CD14-positive monocyte (primary cell): ENCODE data around the gene PCDHGA11. TPM values are rescaled to one million over a fixed set of nuclear protein-coding genes. Genes with fewer than 3 reads are reported as not detected.

Experiments
- DNase-seq, 3 donors: peaks; one replicate each; pipeline ENCODE4 v3.0.0-alpha.2; 2011 to 2022
- H2AFZ ChIP-seq: 2 replicates; pipeline ENCODE4 v1.6.0; 2012; ENCODE audit warnings: mild to moderate bottlenecking, low read depth, low read length, inconsistent platforms; ENCODE audit not compliant: insufficient read depth, poor library complexity, severe bottlenecking
- H3K27ac ChIP-seq, 2 donors: 1 replicate in 1 of 2; 2 replicates in 1 of 2; pipeline ENCODE4 v1.5.1; 2012 to 2013; ENCODE audit warnings: low read length in 2 of 2, control low read depth in 1 of 2, inconsistent platforms in 1 of 2, low read depth in 1 of 2, mild to moderate bottlenecking in 1 of 2
- H3K27me3 ChIP-seq, 2 donors: one replicate each; pipeline versions ENCODE4 v1.6.0 to v1.6.1; 2011 to 2013; ENCODE audit warnings: low read length in 2 of 2; ENCODE audit not compliant: control insufficient read depth in 2 of 2, insufficient read depth in 2 of 2
- H3K36me3 ChIP-seq, 2 donors: replicated peaks in 1 of 2; 1 replicate in 1 of 2; 2 replicates in 1 of 2; pipeline versions ENCODE4 v1.5.1 to v1.6.1; 2012 to 2013; ENCODE audit warnings: low read length in 2 of 2, control low read depth in 1 of 2, inconsistent platforms in 1 of 2, mild to moderate bottlenecking in 1 of 2; ENCODE audit not compliant: insufficient read depth in 2 of 2, control insufficient read depth in 1 of 2
- H3K4me1 ChIP-seq, 2 donors: 1 replicate in 1 of 2; 2 replicates in 1 of 2; pipeline versions ENCODE4 v1.5.1 to v1.6.1; 2012 to 2013; ENCODE audit warnings: low read length in 2 of 2, control low read depth in 1 of 2, inconsistent platforms in 1 of 2, mild to moderate bottlenecking in 1 of 2, moderate library complexity in 1 of 2; ENCODE audit not compliant: insufficient read depth in 2 of 2, control insufficient read depth in 1 of 2
- H3K4me2 ChIP-seq: replicated peaks from 2 replicates; pipeline ENCODE3; 2012; ENCODE audit warnings: low read length, moderate library complexity, mild to moderate bottlenecking; ENCODE audit not compliant: poor library complexity, severe bottlenecking; ENCODE audit errors: extremely low read depth
- H3K4me3 ChIP-seq, 3 experiments: fragments of 200-600 bp in 1 of 3; sonication (generic) in 1 of 3; replicated peaks in 1 of 3; 1 replicate in 2 of 3; 2 replicates in 1 of 3; pipeline ENCODE4 v1.5.1; 2011 to 2013; ENCODE audit warnings: low read length in 3 of 3, mild to moderate bottlenecking in 3 of 3, control low read depth in 2 of 3, low read depth in 2 of 3, inconsistent platforms in 1 of 3, moderate library complexity in 1 of 3
- H3K79me2 ChIP-seq: 2 replicates; pipeline ENCODE4 v1.6.0; 2012; ENCODE audit warnings: mild to moderate bottlenecking, control low read depth, inconsistent platforms, low read length, moderate library complexity; ENCODE audit not compliant: insufficient read depth
- H3K9ac ChIP-seq: 2 replicates; pipeline ENCODE4 v1.6.0; 2017; ENCODE audit warnings: low read length, mild to moderate bottlenecking; ENCODE audit not compliant: insufficient read depth, poor library complexity, severe bottlenecking
- H3K9me3 ChIP-seq, 2 donors: replicated peaks in 1 of 2; 1 replicate in 1 of 2; 2 replicates in 1 of 2; pipeline versions ENCODE4 v1.5.1 to v1.6.1; 2012 to 2013; ENCODE audit warnings: low read length in 2 of 2, control low read depth in 1 of 2; ENCODE audit not compliant: control insufficient read depth in 1 of 2, insufficient read depth in 1 of 2
- H4K20me1 ChIP-seq: 2 replicates; pipeline ENCODE4 v1.6.0; 2012; ENCODE audit warnings: mild to moderate bottlenecking, low read length, control low read depth, moderate library complexity; ENCODE audit not compliant: insufficient read depth
- H3K27ac Mint-ChIP-seq, 7 donors: one replicate each; pipeline ENCODE4 v1.8.0; 2020; ENCODE audit warnings: mild to moderate bottlenecking in 7 of 7, mixed read lengths in 7 of 7, moderate library complexity in 6 of 7, inconsistent platforms in 2 of 7
- H3K27me3 Mint-ChIP-seq, 3 donors: one replicate each; pipeline ENCODE4 v1.8.0; 2021 to 2022; ENCODE audit warnings: low read depth in 3 of 3, mild to moderate bottlenecking in 3 of 3, mixed read lengths in 3 of 3, moderate library complexity in 3 of 3, inconsistent platforms in 1 of 3
- H3K36me3 Mint-ChIP-seq, 2 donors: one replicate each; pipeline ENCODE4 v1.8.0; 2020; ENCODE audit warnings: mixed read lengths in 2 of 2, inconsistent platforms in 1 of 2, mild to moderate bottlenecking in 1 of 2
- H3K4me1 Mint-ChIP-seq: one replicate; pipeline ENCODE4 v1.8.0; 2020; ENCODE audit warnings: mild to moderate bottlenecking, mixed read lengths
- H3K4me3 Mint-ChIP-seq, 2 donors: one replicate each; pipeline ENCODE4 v1.8.0; 2020; ENCODE audit warnings: mild to moderate bottlenecking in 2 of 2, mixed read lengths in 2 of 2, moderate library complexity in 1 of 2
- H3K9me3 Mint-ChIP-seq, 7 donors: one replicate each; pipeline ENCODE4 v1.8.0; 2020 to 2022; ENCODE audit warnings: mixed read lengths in 7 of 7, mild to moderate bottlenecking in 6 of 7, moderate library complexity in 6 of 7, inconsistent platforms in 2 of 7
- CTCF ChIP-seq: fragments of 200-600 bp; IDR thresholded peaks from one replicate; pipeline ENCODE4 v1.8.0; 2022; ENCODE audit warnings: antibody characterized with exemption, mild to moderate bottlenecking
- WGBS: methylation state at CpG from one replicate; pipeline ENCODE4 v1.1.5; 2013; ENCODE audit warnings: missing lambda C conversion rate; ENCODE audit not compliant: insufficient coverage; 5-methylcytosine and 5-hydroxymethylcytosine counted together
- intact Hi-C, 2 donors: fragments of 100-400 bp; cut with micrococcal nuclease; formaldehyde crosslinking; loops; one replicate each; pipeline versions ENCODE4 v1.15.0 to v1.15.1; 2023
- polyA plus RNA-seq, 3 donors: library from polyadenylated mRNA; depleted of rRNA in 1 of 3; unstranded in 2 of 3; stranded (reverse) in 1 of 3; fragments of 300-500 nt in 2 of 3; fragments of >200 nt in 1 of 3; fragmentation: Illumina TruSeq in 2 of 3; gene quantifications; 1 replicate in 2 of 3; 2 replicates in 1 of 3; pipeline ENCODE4 v1.2.3, GENCODE V29; 2012 to 2021

PCDHGA11 gene
- polyA plus RNA-seq, 3 donors: not detected

DNA sequence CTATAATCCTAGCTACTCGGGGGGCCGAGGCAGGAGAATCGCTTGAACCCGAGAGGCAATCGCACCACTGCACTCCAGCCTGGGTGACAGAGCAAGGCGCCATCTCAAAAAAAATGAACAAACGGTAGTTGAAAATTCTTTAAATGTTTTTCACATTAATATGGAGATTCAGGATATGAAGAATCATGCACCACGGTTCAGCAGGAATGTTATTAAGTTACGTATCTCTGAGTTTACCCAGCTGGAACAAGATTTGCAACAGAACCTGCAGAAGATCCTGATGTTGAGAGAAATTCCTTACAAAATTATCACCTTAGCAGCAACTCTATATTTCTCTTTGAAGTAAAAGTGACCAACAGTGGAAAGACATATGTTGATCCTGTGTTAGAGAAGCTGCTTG lies 19.5 kb downstream of the PCDHGA11 start:
- peaks cover 6 to 27% (median 12%) of the 10 kb centered on the region in 3 donors for H3K27me3 Mint-ChIP-seq
- DNase-seq: no peak
- Histone ChIP-seq H3K4me1 (no peaks in the 10 kb centered on the region), H3K79me2 (no peaks in the 10 kb centered on the region), H3K9ac (no peak overlapping the region), H2AFZ (no peak overlapping the region), H3K36me3 (no peaks in the 10 kb centered on the region), H4K20me1 (no peaks in the 10 kb centered on the region), H3K27ac (no peak overlapping the region), H3K4me2 (no peak overlapping the region), H3K27me3 (peaks cover 10 to 28% of the 10 kb centered on the region in 2 donors), H3K4me3 (no peak overlapping the region), H3K9me3 (peaks cover 10 to 18% of the 10 kb centered on the region in 2 donors)
- no peak overlapping the region for H3K4me3 Mint-ChIP-seq
- 100% methylated on average over 2 of the region's 9 CpGs for WGBS
- peaks cover 2 to 41% (median 14%) of the 10 kb centered on the region in 7 donors for H3K9me3 Mint-ChIP-seq
- intact Hi-C loops: no loop called here
- peak overlapping the region in 2 of 7 donors; percentile 37 to 59 for H3K27ac Mint-ChIP-seq
- no peak for TF ChIP-seq CTCF
- H3K36me3 Mint-ChIP-seq: no peaks in the 10 kb centered on the region
- no peaks in the 10 kb centered on the region for H3K4me1 Mint-ChIP-seq

GRCh38 chr5:141441571-141442170 lies 20.8 kb downstream of the PCDHGA11 start:
- no peaks in the 10 kb centered on the region for H3K36me3 ChIP-seq
- H3K9me3 ChIP-seq: peaks cover 10 to 18% of the 10 kb centered on the region in 2 donors
- Mint-ChIP-seq H3K9me3 (peaks cover 4 to 41% (median 14%) of the 10 kb centered on the region in 7 donors), H3K36me3 (no peaks in the 10 kb centered on the region), H3K27ac (no peak overlapping the region), H3K4me3 (no peak overlapping the region), H3K27me3 (peaks cover 3 to 29% (median 16%) of the 10 kb centered on the region in 3 donors), H3K4me1 (no peaks in the 10 kb centered on the region)
- no peaks in the 10 kb centered on the region for H3K4me1 ChIP-seq
- H4K20me1 ChIP-seq: no peaks in the 10 kb centered on the region
- no peak overlapping the region for H3K27ac ChIP-seq
- WGBS: 58% methylated on average over 46 of the region's 50 CpGs
- no peak overlapping the region for H3K9ac ChIP-seq
- no peak for TF ChIP-seq CTCF
- intact Hi-C loops: no loop called here
- no peak overlapping the region for H2AFZ ChIP-seq
- H3K4me3 ChIP-seq: no peak overlapping the region
- no peak for DNase-seq
- H3K4me2 ChIP-seq: no peak overlapping the region
- H3K27me3 ChIP-seq: peaks cover 0 to 15% of the 10 kb centered on the region in 2 donors
- H3K79me2 ChIP-seq: no peaks in the 10 kb centered on the region
